ENCODE measurements around the gene FBF1.

The FBF1 gene

GRCh38 chr17:75901727-75902126 is 39.1 kb downstream of the FBF1 start:
- H3K9ac ChIP-seq (ENCODE audit: insufficient read length, low read depth) = peak overlapping the region; percentile 5
- peaks cover 23% of the 10 kb centered on the region for H3K4me1 ChIP-seq (ENCODE audit: insufficient read depth, insufficient read length)
- no peaks in the 10 kb centered on the region for H3K9me3 ChIP-seq (ENCODE audit: insufficient read depth, low read length)
- H3K27me3 ChIP-seq (ENCODE audit: insufficient read depth, insufficient read length) = no peaks in the 10 kb centered on the region
- no peak for DNase-seq (ENCODE audit: low read depth, low spot score)
- peaks cover 70% of the 10 kb centered on the region for H3K36me3 ChIP-seq (ENCODE audit: insufficient read depth, insufficient read length, low read length)
- no peak overlapping the region for H3K4me3 ChIP-seq (ENCODE audit: insufficient read length, low read depth)
- TF ChIP-seq ZNF274 (IDR thresholded peaks at IDR 0.05; ENCODE audit: low read depth, low read length) = no peak
- TF ChIP-seq SUZ12 (IDR thresholded peaks at IDR 0.05; ENCODE audit: extremely low read depth, insufficient read depth, insufficient read length) = no peak
- TF ChIP-seq YY1 (IDR thresholded peaks at IDR 0.05; ENCODE audit: insufficient read depth, insufficient read length) = no peak

DNA sequence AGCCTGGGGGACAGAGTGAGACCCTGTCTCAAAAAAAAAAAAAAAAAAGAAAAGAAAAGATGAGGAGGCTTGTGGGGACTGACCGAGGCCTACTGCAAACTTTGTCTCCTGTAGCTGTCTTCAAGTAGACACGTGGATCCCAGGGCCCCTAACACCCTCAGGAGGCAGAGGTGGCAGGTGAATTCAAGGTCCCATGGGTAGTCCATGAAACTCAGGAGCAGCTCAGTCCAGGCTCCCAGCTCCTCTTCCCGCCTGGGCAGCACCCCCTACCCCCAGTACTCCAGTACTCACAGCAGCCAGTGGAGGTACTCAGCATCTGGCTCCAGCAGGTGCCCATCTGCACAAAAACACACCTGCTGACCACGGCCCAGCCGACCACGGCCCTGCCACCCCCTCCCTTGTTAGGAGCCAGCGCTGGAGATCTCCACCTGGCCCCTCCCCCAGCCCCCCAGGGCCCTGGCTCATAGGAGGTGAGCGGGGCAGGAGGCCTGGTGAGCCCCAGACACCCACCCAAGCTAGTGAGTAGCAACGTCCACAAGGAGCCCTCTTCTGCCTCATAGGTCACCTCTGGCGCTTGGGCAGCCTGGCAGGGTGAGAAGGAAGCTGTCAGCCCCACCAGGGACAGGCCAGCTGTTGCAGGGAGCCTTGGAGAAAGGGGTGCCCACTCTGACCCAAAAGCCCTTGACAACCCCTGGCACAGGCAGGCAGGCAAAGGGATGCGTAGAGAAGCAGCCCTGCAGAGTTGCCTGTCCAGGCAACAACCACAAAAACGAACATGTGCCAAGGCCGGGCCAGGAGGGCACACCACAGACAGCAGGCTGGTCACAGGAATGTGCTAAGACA is 39.9 kb downstream of the FBF1 start:
- Histone ChIP-seq H3K9ac (ENCODE audit: insufficient read length, low read depth) (peak overlapping the region; percentile 50), H3K4me1 (ENCODE audit: insufficient read depth, insufficient read length) (peaks cover 16% of the 10 kb centered on the region), H3K27me3 (ENCODE audit: insufficient read depth, insufficient read length) (no peaks in the 10 kb centered on the region), H3K4me3 (ENCODE audit: insufficient read length, low read depth) (no peak overlapping the region), H3K36me3 (ENCODE audit: insufficient read depth, insufficient read length, low read length) (peaks cover 70% of the 10 kb centered on the region), H3K9me3 (ENCODE audit: insufficient read depth, low read length) (no peaks in the 10 kb centered on the region)
- TF ChIP-seq SUZ12 (IDR thresholded peaks at IDR 0.05; ENCODE audit: extremely low read depth, insufficient read depth, insufficient read length) (no peak), YY1 (IDR thresholded peaks at IDR 0.05; ENCODE audit: insufficient read depth, insufficient read length) (no peak), ZNF274 (IDR thresholded peaks at IDR 0.05; ENCODE audit: low read depth, low read length) (no peak)
- DNase-seq (ENCODE audit: low read depth, low spot score) = no peak

GRCh38 chr17:75899767-75900468 is 40.9 kb downstream of the FBF1 start:
- no peak for TF ChIP-seq SUZ12 (IDR thresholded peaks at IDR 0.05; ENCODE audit: extremely low read depth, insufficient read depth, insufficient read length)
- no peak for TF ChIP-seq ZNF274 (IDR thresholded peaks at IDR 0.05; ENCODE audit: low read depth, low read length)
- no peak for TF ChIP-seq YY1 (IDR thresholded peaks at IDR 0.05; ENCODE audit: insufficient read depth, insufficient read length)
- H3K9ac ChIP-seq (ENCODE audit: insufficient read length, low read depth) = peak overlapping the region; percentile 39
- no peak for DNase-seq (ENCODE audit: low read depth, low spot score)
- H3K4me3 ChIP-seq (ENCODE audit: insufficient read length, low read depth) = no peak overlapping the region
- H3K4me1 ChIP-seq (ENCODE audit: insufficient read depth, insufficient read length) = peaks cover 20% of the 10 kb centered on the region
- no peaks in the 10 kb centered on the region for H3K9me3 ChIP-seq (ENCODE audit: insufficient read depth, low read length)
- peaks cover 74% of the 10 kb centered on the region for H3K36me3 ChIP-seq (ENCODE audit: insufficient read depth, insufficient read length, low read length)
- H3K27me3 ChIP-seq (ENCODE audit: insufficient read depth, insufficient read length) = no peaks in the 10 kb centered on the region

DNA sequence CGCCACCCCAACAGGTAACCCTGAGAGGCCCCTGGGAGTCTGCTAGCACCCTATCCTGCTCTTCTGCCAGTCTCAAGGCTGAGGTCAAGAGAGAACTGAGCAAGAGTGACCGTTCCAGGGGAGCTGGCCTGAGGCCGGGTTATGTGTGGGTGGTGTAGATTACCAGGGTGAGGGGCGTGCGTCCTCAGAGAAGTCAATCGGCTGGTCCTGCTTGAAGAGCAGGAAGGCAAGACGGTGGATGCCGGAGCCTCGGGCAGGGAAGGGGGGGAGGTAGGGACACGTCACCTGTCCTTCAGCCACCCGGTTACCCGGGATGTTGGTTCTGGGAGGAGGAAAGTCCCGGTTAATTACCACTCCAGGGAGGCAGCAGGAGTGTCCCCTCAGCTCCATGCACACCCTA is 41.5 kb downstream of the FBF1 start:
- DNase-seq (ENCODE audit: low read depth, low spot score) = no peak
- peaks cover 23% of the 10 kb centered on the region for H3K4me1 ChIP-seq (ENCODE audit: insufficient read depth, insufficient read length)
- no peaks in the 10 kb centered on the region for H3K27me3 ChIP-seq (ENCODE audit: insufficient read depth, insufficient read length)
- H3K9ac ChIP-seq (ENCODE audit: insufficient read length, low read depth) = no peak overlapping the region
- H3K36me3 ChIP-seq (ENCODE audit: insufficient read depth, insufficient read length, low read length) = peaks cover 77% of the 10 kb centered on the region
- no peaks in the 10 kb centered on the region for H3K9me3 ChIP-seq (ENCODE audit: insufficient read depth, low read length)
- no peak overlapping the region for H3K4me3 ChIP-seq (ENCODE audit: insufficient read length, low read depth)
- no peak for TF ChIP-seq YY1 (IDR thresholded peaks at IDR 0.05; ENCODE audit: insufficient read depth, insufficient read length)
- no peak for TF ChIP-seq ZNF274 (IDR thresholded peaks at IDR 0.05; ENCODE audit: low read depth, low read length)
- no peak for TF ChIP-seq SUZ12 (IDR thresholded peaks at IDR 0.05; ENCODE audit: extremely low read depth, insufficient read depth, insufficient read length)

DNA sequence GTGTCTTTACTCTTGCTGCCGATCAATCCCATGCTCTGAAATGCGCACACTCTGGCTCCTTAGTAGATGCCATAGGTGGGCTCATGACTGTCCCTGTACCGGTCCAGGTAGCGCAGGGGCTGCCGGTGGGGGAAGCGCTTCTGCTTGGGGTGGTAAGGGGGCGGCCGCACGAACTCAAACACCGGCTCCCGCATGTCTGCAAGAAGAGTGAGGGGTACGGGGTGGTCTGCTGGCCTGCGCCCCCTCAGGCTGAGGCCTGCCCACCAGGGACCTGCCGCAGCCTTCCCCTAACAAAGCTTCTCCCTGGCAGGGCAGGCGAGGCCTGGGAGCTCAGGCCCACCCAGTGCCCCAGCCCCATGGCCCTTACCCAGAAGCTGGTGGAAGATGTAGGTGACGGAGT is 42.1 kb downstream of the FBF1 start:
- peaks cover 78% of the 10 kb centered on the region for H3K36me3 ChIP-seq (ENCODE audit: insufficient read depth, insufficient read length, low read length)

GRCh38 chr17:75898065-75898464 is 42.8 kb downstream of the FBF1 start:
- Histone ChIP-seq H3K4me1 (ENCODE audit: insufficient read depth, insufficient read length) (peaks cover 34% of the 10 kb centered on the region), H3K36me3 (ENCODE audit: insufficient read depth, insufficient read length, low read length) (peaks cover 79% of the 10 kb centered on the region), H3K27me3 (ENCODE audit: insufficient read depth, insufficient read length) (no peaks in the 10 kb centered on the region), H3K4me3 (ENCODE audit: insufficient read length, low read depth) (no peak overlapping the region), H3K9ac (ENCODE audit: insufficient read length, low read depth) (peak overlapping the region; percentile 99), H3K9me3 (ENCODE audit: insufficient read depth, low read length) (no peaks in the 10 kb centered on the region)
- TF ChIP-seq ZNF274 (IDR thresholded peaks at IDR 0.05; ENCODE audit: low read depth, low read length) (no peak), YY1 (IDR thresholded peaks at IDR 0.05; ENCODE audit: insufficient read depth, insufficient read length) (no peak), SUZ12 (IDR thresholded peaks at IDR 0.05; ENCODE audit: extremely low read depth, insufficient read depth, insufficient read length) (no peak)
- no peak for DNase-seq (ENCODE audit: low read depth, low spot score)

More for the DNA sequence above, 42.1 kb downstream of the FBF1 start:
- Histone ChIP-seq H3K27me3 (ENCODE audit: insufficient read depth, insufficient read length) (no peaks in the 10 kb centered on the region), H3K4me3 (ENCODE audit: insufficient read length, low read depth) (no peak overlapping the region), H3K9ac (ENCODE audit: insufficient read length, low read depth) (peak overlapping the region; percentile 51), H3K4me1 (ENCODE audit: insufficient read depth, insufficient read length) (peaks cover 28% of the 10 kb centered on the region), H3K9me3 (ENCODE audit: insufficient read depth, low read length) (no peaks in the 10 kb centered on the region)
- TF ChIP-seq YY1 (IDR thresholded peaks at IDR 0.05; ENCODE audit: insufficient read depth, insufficient read length) (no peak), SUZ12 (IDR thresholded peaks at IDR 0.05; ENCODE audit: extremely low read depth, insufficient read depth, insufficient read length) (no peak), ZNF274 (IDR thresholded peaks at IDR 0.05; ENCODE audit: low read depth, low read length) (no peak)
- DNase-seq (ENCODE audit: low read depth, low spot score) = no peak
